Suprapubic skin (tissue), 4 donors: ENCODE data around the gene MCEE. TPM values are rescaled to one million over a fixed set of nuclear protein-coding genes. Genes with fewer than 3 reads are reported as not detected.
"Not testable (repeated sequence)": the region's sequence is repeated elsewhere in the genome, so short reads cannot be mapped to it uniquely, and the experiment has no call there.

Source experiments
- DNase-seq, 2 donors: peaks; one replicate each; pipeline ENCODE4 v3.0.0-alpha.2; 2019; ENCODE audit warnings: low spot score in 2 of 2
- H3K27ac ChIP-seq: fragments of 200-600 bp; sonication (generic); one replicate; pipeline ENCODE4 v1.5.1; 2019
- H3K27me3 ChIP-seq: fragments of 200-600 bp; sonication (generic); one replicate; pipeline ENCODE4 v1.5.1; 2019
- H3K36me3 ChIP-seq: fragments of 200-600 bp; sonication (generic); one replicate; pipeline ENCODE4 v1.5.1; 2019
- H3K4me1 ChIP-seq: fragments of 200-600 bp; sonication (generic); one replicate; pipeline ENCODE4 v1.5.1; 2019
- H3K4me3 ChIP-seq: fragments of 200-600 bp; sonication (generic); one replicate; pipeline ENCODE4 v1.5.1; 2019; ENCODE audit warnings: mild to moderate bottlenecking
- H3K9me3 ChIP-seq: fragments of 200-600 bp; sonication (generic); one replicate; pipeline ENCODE4 v1.5.1; 2019
- EP300 ChIP-seq: sonication (generic); formaldehyde crosslinking; IDR thresholded peaks from one replicate; pipeline ENCODE4 v1.6.1; 2017; ENCODE audit warnings: antibody characterized with exemption
- POLR2A ChIP-seq, 2 donors: fragments of 450-650 bp; IDR thresholded peaks; one replicate each; pipeline ENCODE4 v1.6.1; 2017; ENCODE audit warnings: antibody characterized with exemption in 2 of 2, mild to moderate bottlenecking in 2 of 2, moderate library complexity in 2 of 2
- POLR2AphosphoS5 ChIP-seq, 3 donors: sonication (generic); formaldehyde crosslinking; IDR thresholded peaks; one replicate each; pipeline ENCODE4 v1.6.1; 2017; ENCODE audit warnings: antibody characterized with exemption in 3 of 3
- WGBS: methylation state at CpG from one replicate; pipeline ENCODE4 v1.1.5; 2018; 5-methylcytosine and 5-hydroxymethylcytosine counted together
- total RNA-seq, 4 donors: library from RNA; depleted of rRNA; stranded (reverse); fragments of >200 nt; gene quantifications; one replicate each; pipeline ENCODE4 v1.1.0, GENCODE V29; 2016
- TF ChIP-seq, protein P1 (sequence below), 2 donors: fragments of 200-600 bp in 1 of 2; fragments of 450-650 bp in 1 of 2; sonication (generic) in 1 of 2; IDR thresholded peaks; one replicate each; pipeline ENCODE4 v1.5.1; 2016 to 2019; ENCODE audit warnings: antibody characterized with exemption in 2 of 2, mild to moderate bottlenecking in 1 of 2, moderate library complexity in 1 of 2

Gene MCEE
- total RNA-seq, 4 donors from 2014 or later: 20.9 to 45.8 (median 25.5) TPM

GRCh38 chr2:71136174-71136573 lies 6.1 kb upstream of the MCEE start:
- Histone ChIP-seq H3K36me3 (peaks cover 72% of the 10 kb centered on the region), H3K4me1 (peaks cover 18% of the 10 kb centered on the region), H3K27ac (no peak overlapping the region), H3K4me3 (no peak overlapping the region), H3K9me3 (no peaks in the 10 kb centered on the region), H3K27me3 (no peaks in the 10 kb centered on the region)
- no peak for DNase-seq
- no peak for TF ChIP-seq EP300
- no peak for TF ChIP-seq POLR2AphosphoS5 (IDR thresholded peaks at IDR 0.05)
- no peak for TF ChIP-seq POLR2A (IDR thresholded peaks at IDR 0.05)
- TF ChIP-seq, protein P1, sequence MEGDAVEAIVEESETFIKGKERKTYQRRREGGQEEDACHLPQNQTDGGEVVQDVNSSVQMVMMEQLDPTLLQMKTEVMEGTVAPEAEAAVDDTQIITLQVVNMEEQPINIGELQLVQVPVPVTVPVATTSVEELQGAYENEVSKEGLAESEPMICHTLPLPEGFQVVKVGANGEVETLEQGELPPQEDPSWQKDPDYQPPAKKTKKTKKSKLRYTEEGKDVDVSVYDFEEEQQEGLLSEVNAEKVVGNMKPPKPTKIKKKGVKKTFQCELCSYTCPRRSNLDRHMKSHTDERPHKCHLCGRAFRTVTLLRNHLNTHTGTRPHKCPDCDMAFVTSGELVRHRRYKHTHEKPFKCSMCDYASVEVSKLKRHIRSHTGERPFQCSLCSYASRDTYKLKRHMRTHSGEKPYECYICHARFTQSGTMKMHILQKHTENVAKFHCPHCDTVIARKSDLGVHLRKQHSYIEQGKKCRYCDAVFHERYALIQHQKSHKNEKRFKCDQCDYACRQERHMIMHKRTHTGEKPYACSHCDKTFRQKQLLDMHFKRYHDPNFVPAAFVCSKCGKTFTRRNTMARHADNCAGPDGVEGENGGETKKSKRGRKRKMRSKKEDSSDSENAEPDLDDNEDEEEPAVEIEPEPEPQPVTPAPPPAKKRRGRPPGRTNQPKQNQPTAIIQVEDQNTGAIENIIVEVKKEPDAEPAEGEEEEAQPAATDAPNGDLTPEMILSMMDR (IDR thresholded peaks at IDR 0.05): no peak
- WGBS: 81% methylated on average over 3 of the region's 3 CpGs

DNA sequence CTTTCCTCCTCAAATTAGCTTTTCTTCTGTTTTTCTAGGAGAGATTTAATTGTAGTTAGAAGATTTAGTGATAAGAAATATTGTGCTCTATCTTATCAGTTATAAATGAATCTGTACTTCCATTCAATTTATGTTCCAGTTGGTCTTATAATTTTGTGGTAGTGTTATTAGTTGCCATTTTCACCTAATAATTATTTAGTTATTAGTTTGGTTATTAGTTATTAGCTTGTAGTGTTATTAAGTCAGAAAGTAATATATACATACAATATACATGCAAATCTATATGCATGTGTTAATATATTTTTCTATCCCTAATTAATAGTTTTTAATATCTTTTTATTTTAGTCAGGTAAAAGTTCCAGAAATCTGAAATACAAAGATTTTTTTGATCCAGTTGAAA lies 3.6 kb upstream of the MCEE start:
- H3K27me3 ChIP-seq: no peaks in the 10 kb centered on the region
- H3K4me3 ChIP-seq: no peak overlapping the region
- TF ChIP-seq POLR2AphosphoS5 (IDR thresholded peaks at IDR 0.05) (no peak), POLR2A (IDR thresholded peaks at IDR 0.05) (no peak), EP300 (no peak)
- TF ChIP-seq, protein P1 (IDR thresholded peaks at IDR 0.05): no peak
- no peaks in the 10 kb centered on the region for H3K9me3 ChIP-seq
- H3K27ac ChIP-seq: no peak overlapping the region
- peaks cover 47% of the 10 kb centered on the region for H3K36me3 ChIP-seq
- H3K4me1 ChIP-seq: peaks cover 26% of the 10 kb centered on the region
- no peak for DNase-seq

GRCh38 chr2:71131387-71132166 lies 1.5 kb upstream of the MCEE start:
- peak overlapping the region; percentile 86 for H3K4me3 ChIP-seq
- H3K4me1 ChIP-seq: peaks cover 43% of the 10 kb centered on the region

GRCh38 chr2:71130905-71131244 lies 846 bp upstream of the MCEE start:
- no peaks in the 10 kb centered on the region for H3K9me3 ChIP-seq
- peaks cover 24% of the 10 kb centered on the region for H3K36me3 ChIP-seq
- peak overlapping the region; percentile 98 for H3K27ac ChIP-seq
- 0% methylated on average over 4 of the region's 4 CpGs for WGBS
- TF ChIP-seq POLR2AphosphoS5 (IDR thresholded peaks at IDR 0.05) (no peak), POLR2A (IDR thresholded peaks at IDR 0.05) (no peak), EP300 (no peak)
- TF ChIP-seq, protein P1 (IDR thresholded peaks at IDR 0.05): no peak
- H3K4me1 ChIP-seq: peaks cover 44% of the 10 kb centered on the region
- peak overlapping the region; percentile 86 for H3K4me3 ChIP-seq
- no peak for DNase-seq
- no peaks in the 10 kb centered on the region for H3K27me3 ChIP-seq

More at GRCh38 chr2:71131387-71132166, 1.5 kb upstream of the MCEE start:
- Histone ChIP-seq H3K27ac (peak overlapping the region; percentile 98), H3K36me3 (peaks cover 31% of the 10 kb centered on the region)
- WGBS: 59% methylated on average over 7 of the region's 7 CpGs
- H3K9me3 ChIP-seq, DNase-seq, H3K27me3 ChIP-seq: not testable (repeated sequence)

DNA sequence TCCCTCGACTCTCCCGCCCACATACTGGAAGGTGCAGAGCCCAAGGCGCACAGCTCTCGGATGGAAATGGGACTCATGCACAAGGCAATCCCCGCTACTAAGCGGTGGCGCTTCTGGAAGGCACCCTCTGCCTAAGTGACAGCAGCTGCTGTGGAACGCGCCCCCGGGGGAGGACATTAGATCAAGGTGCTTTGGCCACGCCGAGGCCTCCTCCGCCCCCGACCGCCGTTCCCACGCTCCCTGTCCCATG lies 202 bp downstream of the MCEE start:
- H3K9me3 ChIP-seq: no peaks in the 10 kb centered on the region
- H3K27ac ChIP-seq: peak overlapping the region; percentile 98
- TF ChIP-seq EP300 (no peak), POLR2AphosphoS5 (IDR thresholded peaks at IDR 0.05) (peak in 2 of 3 donors; percentile 31 to 41), POLR2A (IDR thresholded peaks at IDR 0.05) (no peak)
- TF ChIP-seq, protein P1 (IDR thresholded peaks at IDR 0.05): no peak
- H3K4me3 ChIP-seq: peak overlapping the region; percentile 86
- peaks cover 13% of the 10 kb centered on the region for H3K36me3 ChIP-seq
- H3K4me1 ChIP-seq: peaks cover 44% of the 10 kb centered on the region
- 0% methylated on average over 12 of the region's 17 CpGs for WGBS
- DNase-seq: no peak
- no peaks in the 10 kb centered on the region for H3K27me3 ChIP-seq
